ENCODE measurements around the gene TTPAL.

- TF ChIP-seq, protein P1, sequence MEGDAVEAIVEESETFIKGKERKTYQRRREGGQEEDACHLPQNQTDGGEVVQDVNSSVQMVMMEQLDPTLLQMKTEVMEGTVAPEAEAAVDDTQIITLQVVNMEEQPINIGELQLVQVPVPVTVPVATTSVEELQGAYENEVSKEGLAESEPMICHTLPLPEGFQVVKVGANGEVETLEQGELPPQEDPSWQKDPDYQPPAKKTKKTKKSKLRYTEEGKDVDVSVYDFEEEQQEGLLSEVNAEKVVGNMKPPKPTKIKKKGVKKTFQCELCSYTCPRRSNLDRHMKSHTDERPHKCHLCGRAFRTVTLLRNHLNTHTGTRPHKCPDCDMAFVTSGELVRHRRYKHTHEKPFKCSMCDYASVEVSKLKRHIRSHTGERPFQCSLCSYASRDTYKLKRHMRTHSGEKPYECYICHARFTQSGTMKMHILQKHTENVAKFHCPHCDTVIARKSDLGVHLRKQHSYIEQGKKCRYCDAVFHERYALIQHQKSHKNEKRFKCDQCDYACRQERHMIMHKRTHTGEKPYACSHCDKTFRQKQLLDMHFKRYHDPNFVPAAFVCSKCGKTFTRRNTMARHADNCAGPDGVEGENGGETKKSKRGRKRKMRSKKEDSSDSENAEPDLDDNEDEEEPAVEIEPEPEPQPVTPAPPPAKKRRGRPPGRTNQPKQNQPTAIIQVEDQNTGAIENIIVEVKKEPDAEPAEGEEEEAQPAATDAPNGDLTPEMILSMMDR (IDR thresholded peaks at IDR 0.05) = no peak
- TF ChIP-seq ZFX (IDR thresholded peaks at IDR 0.05; ENCODE audit: borderline replicate concordance) = no peak
Measured at GRCh38 chr20:44475372-44475693, 341 bp upstream of the TTPAL start.
